GM21390 (cell line): ENCODE measurements around the gene AGA.

ENCODE experiments used
- ATAC-seq: cut with Tn5 transposase; IDR thresholded peaks from one replicate; pipeline ENCODE4 v1.9.1; 2021; ENCODE audit not compliant: unreplicated experiment

The AGA gene

DNA sequence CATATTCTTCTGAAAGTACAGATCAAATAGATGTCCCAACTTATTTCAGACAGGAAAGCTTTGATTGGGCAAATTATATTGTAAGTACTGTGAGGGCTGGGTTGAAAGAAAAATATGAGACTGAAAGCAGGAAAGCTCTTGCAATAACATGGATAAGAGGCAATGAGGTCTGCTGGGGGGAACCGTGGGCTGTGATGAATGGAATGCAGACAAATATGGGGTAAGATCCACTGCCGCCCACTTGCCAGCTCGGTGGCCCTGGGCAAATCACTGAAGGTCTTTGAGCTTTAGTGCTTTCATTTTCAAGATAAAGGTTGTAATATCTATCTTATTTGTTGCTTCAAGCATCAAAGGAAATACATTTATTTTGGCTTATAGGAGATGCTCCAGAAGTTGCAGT, 51.0 kb downstream of the AGA start:
- ATAC-seq = no peak

DNA sequence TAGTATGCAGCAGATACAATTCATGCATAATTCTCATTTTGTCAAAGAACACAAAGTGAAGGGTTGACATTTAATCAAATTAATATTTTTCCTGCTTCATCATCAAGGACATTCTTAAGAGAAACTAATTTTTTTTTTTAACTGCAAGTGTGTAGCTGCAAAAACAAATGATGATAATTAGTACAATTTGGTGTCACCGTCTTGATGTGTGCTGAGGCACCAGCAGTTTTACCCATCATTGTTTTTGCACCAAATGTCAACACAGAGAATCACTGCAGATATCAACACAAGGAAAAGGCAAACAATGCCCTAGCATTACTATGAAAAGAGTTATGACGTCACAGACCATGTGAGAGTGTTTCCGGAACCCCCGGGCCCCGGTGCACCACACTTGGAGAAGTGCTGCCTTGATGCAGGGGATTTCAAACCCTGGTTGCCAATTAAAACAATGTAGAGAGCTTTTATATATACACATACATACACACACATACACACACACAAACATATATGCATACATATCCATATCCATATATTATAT, 55.9 kb downstream of the AGA start:
- ATAC-seq = no peak

DNA sequence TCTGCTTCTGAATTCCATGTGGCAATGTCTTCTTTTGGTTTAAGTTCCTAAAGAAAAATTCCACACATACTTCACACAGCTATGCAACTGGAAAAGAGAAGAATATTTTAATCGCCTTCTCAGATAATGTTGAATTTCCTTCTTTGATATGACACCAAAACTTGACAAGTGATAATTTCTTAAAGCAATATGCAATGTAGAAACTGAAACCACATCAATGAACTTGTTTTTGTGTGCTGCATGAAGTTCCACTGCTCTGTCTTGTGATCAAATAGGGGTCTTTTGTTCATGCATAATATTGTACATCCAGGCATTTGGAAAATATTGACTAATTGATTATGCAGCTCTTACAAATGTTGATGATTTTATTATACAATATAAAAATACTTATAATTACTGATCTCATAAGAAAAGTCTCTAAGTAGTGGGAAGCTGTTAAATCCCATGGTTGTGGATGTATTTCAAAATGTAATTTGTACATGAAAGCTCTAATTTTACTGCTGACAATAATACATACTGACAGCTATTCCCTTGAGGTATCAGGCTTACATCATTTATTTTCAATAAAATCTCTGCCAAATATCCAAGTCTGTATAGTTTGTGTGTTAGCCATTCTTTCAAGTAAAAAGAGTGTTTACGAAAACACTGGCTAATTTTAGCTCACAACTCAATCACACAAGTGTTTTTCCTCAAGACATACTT, 56.5 kb downstream of the AGA start:
- ATAC-seq = no peak

DNA sequence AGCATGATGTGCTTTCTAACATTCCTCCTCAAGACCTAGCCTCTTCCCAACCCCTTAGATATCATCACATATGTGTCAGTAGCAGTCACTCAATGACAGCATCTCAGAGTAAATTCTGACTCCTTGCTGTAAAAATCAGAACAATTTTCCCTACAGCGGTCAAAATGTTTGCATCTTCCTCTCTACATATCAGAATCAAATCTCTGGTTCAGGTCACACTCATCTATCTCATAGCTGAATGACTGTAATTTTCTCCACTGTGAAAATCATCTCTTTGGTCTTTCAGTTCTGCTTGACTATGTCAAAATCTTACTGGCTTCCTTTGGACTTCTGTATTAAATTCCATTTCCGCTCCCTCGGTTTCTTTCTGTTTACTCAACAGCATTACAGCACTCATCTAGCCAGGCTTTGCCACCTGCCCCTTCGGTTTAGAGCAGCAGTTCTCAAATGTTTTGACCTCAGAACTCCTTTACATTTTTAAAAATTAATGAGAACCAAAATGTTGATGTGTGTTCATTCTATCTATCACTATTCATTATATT, 57.3 kb downstream of the AGA start:
- no peak for ATAC-seq

DNA sequence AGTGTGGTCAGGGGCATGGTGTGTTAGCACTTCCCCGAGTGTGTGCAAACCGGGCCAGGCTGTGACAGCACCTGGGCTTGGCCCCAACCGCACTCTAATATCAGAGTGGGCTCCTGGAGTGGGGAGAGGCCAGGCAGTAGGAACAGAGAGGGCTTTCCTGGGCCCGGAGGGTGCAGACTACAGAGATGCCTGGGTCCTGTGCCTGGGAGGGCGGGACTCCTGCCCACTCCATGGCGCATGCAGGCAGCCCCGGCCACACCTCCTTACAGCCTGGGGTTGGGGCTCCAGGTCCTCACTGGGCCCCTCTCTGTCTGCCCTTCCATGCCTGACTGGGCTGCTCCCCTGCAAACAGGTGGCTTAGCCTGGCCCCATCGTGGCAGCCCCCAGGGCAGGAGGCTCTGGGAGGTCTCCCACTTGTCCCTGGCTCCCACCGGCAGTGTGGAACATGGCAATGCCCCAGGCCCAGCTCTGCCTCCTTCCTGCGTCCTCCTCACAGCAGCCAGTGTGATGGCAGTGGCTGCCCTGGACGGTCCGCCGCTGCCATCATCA, 60.4 kb downstream of the AGA start:
- ATAC-seq = no peak
